WTC11 (cell line): Measurements from ENCODE around the gene TEAD1. TPM values are rescaled to one million over a fixed set of nuclear protein-coding genes. Genes with fewer than 3 reads are reported as not detected.

Experiments
- ATAC-seq: fragments of 200-7000 bp; cut with Tn5 transposase; 2 replicates; pipeline ENCODE4 v1.10.0; 2021; ENCODE audit warnings: mild to moderate bottlenecking, moderate library complexity
- CTCF ChIA-PET: fragments of 300-600 bp; sonication (Branson Sonifier 250); formaldehyde crosslinking; loops from one replicate; lab custom pipeline; 2021; ENCODE audit warnings: antibody characterized with exemption; lab: Charles Lee
- POLR2A ChIA-PET: fragments of 350-600 bp; sonication (Branson Sonifier 250); formaldehyde crosslinking; loops from one replicate; lab custom pipeline; 2021; ENCODE audit warnings: antibody characterized with exemption; lab: Charles Lee
- DNase-seq: peaks from one replicate; pipeline ENCODE4 v3.0.0; 2021; ENCODE audit warnings: low spot score
- H3K27ac Mint-ChIP-seq: 2 replicates; pipeline ENCODE4 v1.8.0; 2021; ENCODE audit warnings: mixed read lengths
- H3K27me3 Mint-ChIP-seq: 2 replicates; pipeline ENCODE4 v1.8.0; 2021; ENCODE audit warnings: low read depth, mild to moderate bottlenecking, moderate library complexity, mixed read lengths
- H3K36me3 Mint-ChIP-seq: 2 replicates; pipeline ENCODE4 v1.8.0; 2021; ENCODE audit warnings: mixed read lengths
- H3K4me1 Mint-ChIP-seq: 2 replicates; pipeline ENCODE4 v1.8.0; 2022; ENCODE audit warnings: mixed read lengths
- H3K4me3 Mint-ChIP-seq: 2 replicates; pipeline ENCODE4 v1.8.0; 2021; ENCODE audit warnings: mild to moderate bottlenecking, moderate library complexity, mixed read lengths
- H3K9me3 Mint-ChIP-seq: 2 replicates; pipeline ENCODE4 v1.8.0; 2021; ENCODE audit warnings: mixed read lengths
- E2F4 ChIP-seq: sonication (generic); formaldehyde crosslinking; IDR thresholded peaks from 2 replicates; pipeline ENCODE4 v1.8.1; 2022; ENCODE audit warnings: low read depth, mild to moderate bottlenecking, moderate library complexity, missing genetic modification reagents, borderline replicate concordance
- ETV6 ChIP-seq: sonication (generic); formaldehyde crosslinking; IDR thresholded peaks from 2 replicates; pipeline ENCODE4 v1.8.1; 2022; ENCODE audit warnings: mild to moderate bottlenecking, missing genetic modification reagents
- FOXK1 ChIP-seq: sonication (generic); formaldehyde crosslinking; IDR thresholded peaks from 2 replicates; pipeline ENCODE4 v1.8.0; 2022; ENCODE audit warnings: mild to moderate bottlenecking, moderate library complexity, missing genetic modification reagents
- FOXP1 ChIP-seq: sonication (generic); formaldehyde crosslinking; IDR thresholded peaks from 2 replicates; pipeline ENCODE4 v1.8.0; 2022; ENCODE audit warnings: missing genetic modification reagents, mild to moderate bottlenecking, moderate library complexity, borderline replicate concordance
- HMGA2 ChIP-seq: fragments of 250-450 bp; sonication (Bioruptor Pico); IDR thresholded peaks from 2 replicates; pipeline ENCODE4 v1.4.0; 2021; ENCODE audit warnings: mild to moderate bottlenecking, moderate library complexity
- NR2C2 ChIP-seq: sonication (generic); formaldehyde crosslinking; IDR thresholded peaks from 2 replicates; pipeline ENCODE4 v1.8.0; 2022; ENCODE audit warnings: mild to moderate bottlenecking, missing genetic modification reagents
- OVOL2 ChIP-seq: fragments of 250-450 bp; sonication (Bioruptor Pico); IDR thresholded peaks from 2 replicates; pipeline ENCODE4 v1.9.0; 2021; ENCODE audit warnings: mild to moderate bottlenecking, borderline replicate concordance
- RORB ChIP-seq: fragments of 250-450 bp; sonication (Bioruptor Pico); IDR thresholded peaks from 2 replicates; pipeline ENCODE4 v1.9.0; 2021; ENCODE audit warnings: mild to moderate bottlenecking
- SOX15 ChIP-seq: fragments of 250-450 bp; sonication (Bioruptor Pico); IDR thresholded peaks from 2 replicates; pipeline ENCODE4 v1.9.0; 2021; ENCODE audit warnings: mild to moderate bottlenecking
- ZBTB21 ChIP-seq: sonication (generic); formaldehyde crosslinking; IDR thresholded peaks from 2 replicates; pipeline ENCODE4 v1.8.1; 2023; ENCODE audit warnings: mild to moderate bottlenecking, missing genetic modification reagents, borderline replicate concordance
- ZNF138 ChIP-seq: sonication (generic); formaldehyde crosslinking; conservative IDR thresholded peaks from 2 replicates; pipeline ENCODE4 v1.8.1; 2022; ENCODE audit warnings: mild to moderate bottlenecking, moderate library complexity, missing genetic modification reagents
- ZNF219 ChIP-seq: sonication (generic); formaldehyde crosslinking; IDR thresholded peaks from 2 replicates; pipeline ENCODE4 v1.8.0; 2023; ENCODE audit warnings: missing genetic modification reagents, mild to moderate bottlenecking, borderline replicate concordance
- total RNA-seq: library from RNA; stranded (reverse); gene quantifications from 3 replicates; pipeline ENCODE4 v1.2.3, GENCODE V29; 2021
- TF ChIP-seq, protein P1 (sequence below): fragments of 200-600 bp; IDR thresholded peaks from 2 replicates; pipeline ENCODE4 v1.8.0; 2022; ENCODE audit warnings: antibody characterized with exemption
- TF ChIP-seq, protein P2 (sequence below): fragments of 250-450 bp; sonication (Bioruptor Pico); IDR thresholded peaks from 2 replicates; pipeline ENCODE4 v1.9.0; 2021; ENCODE audit warnings: moderate library complexity, mild to moderate bottlenecking, inconsistent platforms, borderline replicate concordance
- TF ChIP-seq, protein P3 (sequence below): sonication (generic); formaldehyde crosslinking; IDR thresholded peaks from 2 replicates; pipeline ENCODE4 v1.8.0; 2023; ENCODE audit warnings: mild to moderate bottlenecking, missing genetic modification reagents
- TF ChIP-seq, protein P4 (sequence below): fragments of 250-450 bp; sonication (Bioruptor Pico); IDR thresholded peaks from 2 replicates; pipeline ENCODE4 v1.9.0; 2021; ENCODE audit warnings: mild to moderate bottlenecking, borderline replicate concordance
- TF ChIP-seq, protein P5 (sequence below): sonication (generic); formaldehyde crosslinking; IDR thresholded peaks from 2 replicates; pipeline ENCODE4 v1.8.0; 2022; ENCODE audit warnings: missing genetic modification reagents
- TF ChIP-seq, protein P6 (sequence below): sonication (generic); formaldehyde crosslinking; IDR thresholded peaks from 2 replicates; pipeline ENCODE4 v1.8.1; 2022; ENCODE audit warnings: mild to moderate bottlenecking, missing genetic modification reagents, moderate library complexity, borderline replicate concordance

Gene TEAD1
- total RNA-seq, 1 experiment from 2014 or later, result 79.9 TPM

GRCh38 chr11:12890476-12890875 lies 216.3 kb downstream of the TEAD1 start:
- TF ChIP-seq FOXP1 (CRISPR knock-in tag) (no peak), ZNF219 (CRISPR knock-in tag) (no peak), SOX15 (CRISPR knock-in tag) (no peak), NR2C2 (no peak), ETV6 (no peak), E2F4 (no peak), HMGA2 (CRISPR knock-in tag) (no peak), RORB (CRISPR knock-in tag) (no peak), ZBTB21 (CRISPR knock-in tag) (no peak), ZNF138 (CRISPR knock-in tag) (no peak), OVOL2 (CRISPR knock-in tag) (no peak), FOXK1 (CRISPR knock-in tag) (no peak)
- TF ChIP-seq, protein P1, sequence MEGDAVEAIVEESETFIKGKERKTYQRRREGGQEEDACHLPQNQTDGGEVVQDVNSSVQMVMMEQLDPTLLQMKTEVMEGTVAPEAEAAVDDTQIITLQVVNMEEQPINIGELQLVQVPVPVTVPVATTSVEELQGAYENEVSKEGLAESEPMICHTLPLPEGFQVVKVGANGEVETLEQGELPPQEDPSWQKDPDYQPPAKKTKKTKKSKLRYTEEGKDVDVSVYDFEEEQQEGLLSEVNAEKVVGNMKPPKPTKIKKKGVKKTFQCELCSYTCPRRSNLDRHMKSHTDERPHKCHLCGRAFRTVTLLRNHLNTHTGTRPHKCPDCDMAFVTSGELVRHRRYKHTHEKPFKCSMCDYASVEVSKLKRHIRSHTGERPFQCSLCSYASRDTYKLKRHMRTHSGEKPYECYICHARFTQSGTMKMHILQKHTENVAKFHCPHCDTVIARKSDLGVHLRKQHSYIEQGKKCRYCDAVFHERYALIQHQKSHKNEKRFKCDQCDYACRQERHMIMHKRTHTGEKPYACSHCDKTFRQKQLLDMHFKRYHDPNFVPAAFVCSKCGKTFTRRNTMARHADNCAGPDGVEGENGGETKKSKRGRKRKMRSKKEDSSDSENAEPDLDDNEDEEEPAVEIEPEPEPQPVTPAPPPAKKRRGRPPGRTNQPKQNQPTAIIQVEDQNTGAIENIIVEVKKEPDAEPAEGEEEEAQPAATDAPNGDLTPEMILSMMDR, result no peak
- TF ChIP-seq, protein P2, sequence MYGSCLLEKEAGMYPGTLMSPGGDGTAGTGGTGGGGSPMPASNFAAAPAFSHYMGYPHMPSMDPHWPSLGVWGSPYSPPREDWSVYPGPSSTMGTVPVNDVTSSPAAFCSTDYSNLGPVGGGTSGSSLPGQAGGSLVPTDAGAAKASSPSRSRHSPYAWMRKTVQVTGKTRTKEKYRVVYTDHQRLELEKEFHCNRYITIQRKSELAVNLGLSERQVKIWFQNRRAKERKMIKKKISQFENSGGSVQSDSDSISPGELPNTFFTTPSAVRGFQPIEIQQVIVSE (CRISPR knock-in tag), result no peak
- TF ChIP-seq, protein P3, sequence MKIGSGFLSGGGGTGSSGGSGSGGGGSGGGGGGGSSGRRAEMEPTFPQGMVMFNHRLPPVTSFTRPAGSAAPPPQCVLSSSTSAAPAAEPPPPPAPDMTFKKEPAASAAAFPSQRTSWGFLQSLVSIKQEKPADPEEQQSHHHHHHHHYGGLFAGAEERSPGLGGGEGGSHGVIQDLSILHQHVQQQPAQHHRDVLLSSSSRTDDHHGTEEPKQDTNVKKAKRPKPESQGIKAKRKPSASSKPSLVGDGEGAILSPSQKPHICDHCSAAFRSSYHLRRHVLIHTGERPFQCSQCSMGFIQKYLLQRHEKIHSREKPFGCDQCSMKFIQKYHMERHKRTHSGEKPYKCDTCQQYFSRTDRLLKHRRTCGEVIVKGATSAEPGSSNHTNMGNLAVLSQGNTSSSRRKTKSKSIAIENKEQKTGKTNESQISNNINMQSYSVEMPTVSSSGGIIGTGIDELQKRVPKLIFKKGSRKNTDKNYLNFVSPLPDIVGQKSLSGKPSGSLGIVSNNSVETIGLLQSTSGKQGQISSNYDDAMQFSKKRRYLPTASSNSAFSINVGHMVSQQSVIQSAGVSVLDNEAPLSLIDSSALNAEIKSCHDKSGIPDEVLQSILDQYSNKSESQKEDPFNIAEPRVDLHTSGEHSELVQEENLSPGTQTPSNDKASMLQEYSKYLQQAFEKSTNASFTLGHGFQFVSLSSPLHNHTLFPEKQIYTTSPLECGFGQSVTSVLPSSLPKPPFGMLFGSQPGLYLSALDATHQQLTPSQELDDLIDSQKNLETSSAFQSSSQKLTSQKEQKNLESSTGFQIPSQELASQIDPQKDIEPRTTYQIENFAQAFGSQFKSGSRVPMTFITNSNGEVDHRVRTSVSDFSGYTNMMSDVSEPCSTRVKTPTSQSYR (CRISPR knock-in tag), result no peak
- TF ChIP-seq, protein P4, sequence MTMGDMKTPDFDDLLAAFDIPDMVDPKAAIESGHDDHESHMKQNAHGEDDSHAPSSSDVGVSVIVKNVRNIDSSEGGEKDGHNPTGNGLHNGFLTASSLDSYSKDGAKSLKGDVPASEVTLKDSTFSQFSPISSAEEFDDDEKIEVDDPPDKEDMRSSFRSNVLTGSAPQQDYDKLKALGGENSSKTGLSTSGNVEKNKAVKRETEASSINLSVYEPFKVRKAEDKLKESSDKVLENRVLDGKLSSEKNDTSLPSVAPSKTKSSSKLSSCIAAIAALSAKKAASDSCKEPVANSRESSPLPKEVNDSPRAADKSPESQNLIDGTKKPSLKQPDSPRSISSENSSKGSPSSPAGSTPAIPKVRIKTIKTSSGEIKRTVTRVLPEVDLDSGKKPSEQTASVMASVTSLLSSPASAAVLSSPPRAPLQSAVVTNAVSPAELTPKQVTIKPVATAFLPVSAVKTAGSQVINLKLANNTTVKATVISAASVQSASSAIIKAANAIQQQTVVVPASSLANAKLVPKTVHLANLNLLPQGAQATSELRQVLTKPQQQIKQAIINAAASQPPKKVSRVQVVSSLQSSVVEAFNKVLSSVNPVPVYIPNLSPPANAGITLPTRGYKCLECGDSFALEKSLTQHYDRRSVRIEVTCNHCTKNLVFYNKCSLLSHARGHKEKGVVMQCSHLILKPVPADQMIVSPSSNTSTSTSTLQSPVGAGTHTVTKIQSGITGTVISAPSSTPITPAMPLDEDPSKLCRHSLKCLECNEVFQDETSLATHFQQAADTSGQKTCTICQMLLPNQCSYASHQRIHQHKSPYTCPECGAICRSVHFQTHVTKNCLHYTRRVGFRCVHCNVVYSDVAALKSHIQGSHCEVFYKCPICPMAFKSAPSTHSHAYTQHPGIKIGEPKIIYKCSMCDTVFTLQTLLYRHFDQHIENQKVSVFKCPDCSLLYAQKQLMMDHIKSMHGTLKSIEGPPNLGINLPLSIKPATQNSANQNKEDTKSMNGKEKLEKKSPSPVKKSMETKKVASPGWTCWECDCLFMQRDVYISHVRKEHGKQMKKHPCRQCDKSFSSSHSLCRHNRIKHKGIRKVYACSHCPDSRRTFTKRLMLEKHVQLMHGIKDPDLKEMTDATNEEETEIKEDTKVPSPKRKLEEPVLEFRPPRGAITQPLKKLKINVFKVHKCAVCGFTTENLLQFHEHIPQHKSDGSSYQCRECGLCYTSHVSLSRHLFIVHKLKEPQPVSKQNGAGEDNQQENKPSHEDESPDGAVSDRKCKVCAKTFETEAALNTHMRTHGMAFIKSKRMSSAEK (CRISPR knock-in tag), result no peak
- TF ChIP-seq, protein P5, sequence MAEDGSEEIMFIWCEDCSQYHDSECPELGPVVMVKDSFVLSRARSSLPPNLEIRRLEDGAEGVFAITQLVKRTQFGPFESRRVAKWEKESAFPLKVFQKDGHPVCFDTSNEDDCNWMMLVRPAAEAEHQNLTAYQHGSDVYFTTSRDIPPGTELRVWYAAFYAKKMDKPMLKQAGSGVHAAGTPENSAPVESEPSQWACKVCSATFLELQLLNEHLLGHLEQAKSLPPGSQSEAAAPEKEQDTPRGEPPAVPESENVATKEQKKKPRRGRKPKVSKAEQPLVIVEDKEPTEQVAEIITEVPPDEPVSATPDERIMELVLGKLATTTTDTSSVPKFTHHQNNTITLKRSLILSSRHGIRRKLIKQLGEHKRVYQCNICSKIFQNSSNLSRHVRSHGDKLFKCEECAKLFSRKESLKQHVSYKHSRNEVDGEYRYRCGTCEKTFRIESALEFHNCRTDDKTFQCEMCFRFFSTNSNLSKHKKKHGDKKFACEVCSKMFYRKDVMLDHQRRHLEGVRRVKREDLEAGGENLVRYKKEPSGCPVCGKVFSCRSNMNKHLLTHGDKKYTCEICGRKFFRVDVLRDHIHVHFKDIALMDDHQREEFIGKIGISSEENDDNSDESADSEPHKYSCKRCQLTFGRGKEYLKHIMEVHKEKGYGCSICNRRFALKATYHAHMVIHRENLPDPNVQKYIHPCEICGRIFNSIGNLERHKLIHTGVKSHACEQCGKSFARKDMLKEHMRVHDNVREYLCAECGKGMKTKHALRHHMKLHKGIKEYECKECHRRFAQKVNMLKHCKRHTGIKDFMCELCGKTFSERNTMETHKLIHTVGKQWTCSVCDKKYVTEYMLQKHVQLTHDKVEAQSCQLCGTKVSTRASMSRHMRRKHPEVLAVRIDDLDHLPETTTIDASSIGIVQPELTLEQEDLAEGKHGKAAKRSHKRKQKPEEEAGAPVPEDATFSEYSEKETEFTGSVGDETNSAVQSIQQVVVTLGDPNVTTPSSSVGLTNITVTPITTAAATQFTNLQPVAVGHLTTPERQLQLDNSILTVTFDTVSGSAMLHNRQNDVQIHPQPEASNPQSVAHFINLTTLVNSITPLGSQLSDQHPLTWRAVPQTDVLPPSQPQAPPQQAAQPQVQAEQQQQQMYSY (CRISPR knock-in tag), result no peak
- TF ChIP-seq, protein P6, sequence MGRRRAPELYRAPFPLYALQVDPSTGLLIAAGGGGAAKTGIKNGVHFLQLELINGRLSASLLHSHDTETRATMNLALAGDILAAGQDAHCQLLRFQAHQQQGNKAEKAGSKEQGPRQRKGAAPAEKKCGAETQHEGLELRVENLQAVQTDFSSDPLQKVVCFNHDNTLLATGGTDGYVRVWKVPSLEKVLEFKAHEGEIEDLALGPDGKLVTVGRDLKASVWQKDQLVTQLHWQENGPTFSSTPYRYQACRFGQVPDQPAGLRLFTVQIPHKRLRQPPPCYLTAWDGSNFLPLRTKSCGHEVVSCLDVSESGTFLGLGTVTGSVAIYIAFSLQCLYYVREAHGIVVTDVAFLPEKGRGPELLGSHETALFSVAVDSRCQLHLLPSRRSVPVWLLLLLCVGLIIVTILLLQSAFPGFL (CRISPR knock-in tag), result no peak
- TF ChIP-seq, all 79 proteins: peak for 0
- DNase-seq (no peak), ATAC-seq (no peak)
- 0 out of 2 replicates have a peak, but pooled peaks cover 3% of the 10 kb centered on the region for H3K9me3 Mint-ChIP-seq
- peaks cover 25% of the 10 kb centered on the region for H3K36me3 Mint-ChIP-seq
- H3K4me3 Mint-ChIP-seq, result no peak overlapping the region
- peaks cover 33% of the 10 kb centered on the region for H3K4me1 Mint-ChIP-seq
- CTCF ChIA-PET, result interaction anchor here (1.0 to 4.4 kb wide), 4 partner anchors 24 to 602 kb away, joined by 3 to 42 read pairs (median 23); no protein-coding TSS in a partner anchor
- POLR2A ChIA-PET, result no interaction called here
- no peak overlapping the region for H3K27ac Mint-ChIP-seq
- no peaks in the 10 kb centered on the region for H3K27me3 Mint-ChIP-seq
